ENCODE measurements around the gene MST1. TPM values are rescaled to one million over a fixed set of nuclear protein-coding genes. Genes with fewer than 3 reads are reported as not detected.
"Not testable (repeated sequence)": the region's sequence is repeated elsewhere in the genome, so short reads cannot be mapped to it uniquely, and the experiment has no call there.

Gene MST1
- total and polyA plus RNA-seq, 2 of the 8 experiments (the other 6 are each of a cell fraction or from before 2014, with no cell fraction given), result 6.2 to 9.5 TPM

DNA sequence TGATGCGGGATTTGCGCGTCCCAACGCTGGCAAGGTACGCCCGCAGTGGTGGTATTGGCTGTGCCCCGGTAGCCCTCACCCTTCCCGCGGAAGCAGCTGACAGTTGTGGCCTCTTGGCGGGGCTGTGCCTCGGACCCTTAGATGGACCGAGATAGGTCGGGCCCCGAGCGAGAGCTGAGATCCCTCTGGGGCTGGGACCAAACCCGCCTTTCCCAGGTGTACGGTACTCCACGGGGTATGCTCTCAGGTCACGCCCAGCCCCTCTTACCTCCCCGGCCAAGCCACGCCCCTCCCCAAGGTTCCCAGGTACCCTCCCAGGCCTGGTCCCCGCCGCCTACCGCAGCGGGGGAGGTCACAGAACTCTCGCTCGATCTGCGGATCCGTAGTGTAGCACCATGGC, 2.9 kb downstream of the MST1 start:
- H2BK12ac ChIP-seq (ENCODE audit: low read depth, low read length); H3K4ac ChIP-seq (replicated peaks; ENCODE audit: insufficient read length, low read depth, low read length); H4K91ac ChIP-seq (replicated peaks; ENCODE audit: insufficient read length, low read length); H4K5ac ChIP-seq (ENCODE audit: insufficient read length, low read depth, low read length); H3K23ac ChIP-seq (ENCODE audit: insufficient read length); H3K14ac ChIP-seq (ENCODE audit: insufficient read length); FAIRE-seq; H3K79me2 ChIP-seq (ENCODE audit: control insufficient read depth in 1 of 2, insufficient read depth in 2 of 2, low read length in 2 of 2); H2AK5ac ChIP-seq (ENCODE audit: low read depth, low read length); H2BK5ac ChIP-seq (ENCODE audit: low read depth, low read length); H2BK20ac ChIP-seq (ENCODE audit: low read length); H2AFZ ChIP-seq (ENCODE audit: low read length); H3K9ac ChIP-seq (replicated peaks in 1 of 4; ENCODE audit: extremely low read depth in 1 of 4, low read depth in 3 of 4, low read length in 3 of 4); H4K20me1 ChIP-seq (replicated peaks in 1 of 2; ENCODE audit: control insufficient read depth in 1 of 2, insufficient read depth in 2 of 2, low read length in 2 of 2); H3K79me1 ChIP-seq (ENCODE audit: low read depth, low read length); H3K18ac ChIP-seq (ENCODE audit: extremely low read depth, low read length); H3K27me3 ChIP-seq (replicated peaks in 1 of 4; ENCODE audit: control insufficient read depth in 3 of 4, extremely low read depth in 1 of 4, insufficient read depth in 3 of 4, low read length in 3 of 4); H3K9me3 ChIP-seq (ENCODE audit: insufficient read depth in 2 of 2, low read depth in 1 of 2, low read length in 1 of 2); H2BK120ac ChIP-seq (replicated peaks; ENCODE audit: low read depth, low read length); CTCF ChIA-PET (ENCODE audit: partially characterized antibody); H2BK15ac ChIP-seq (ENCODE audit: low read length); H3K4me1 ChIP-seq (replicated peaks in 1 of 4; ENCODE audit: control insufficient read depth in 3 of 4, insufficient read depth in 4 of 4, low read length in 3 of 4); H3K56ac ChIP-seq (replicated peaks; ENCODE audit: insufficient read length, low read depth, low read length): not testable (repeated sequence)
- H3K27ac ChIP-seq (ENCODE audit: low read depth, low read length), result 0 out of 2 replicates have a peak overlapping the region, but pooled peaks have one; percentile 58
- peaks cover 18 to 26% (median 25%) of the 10 kb centered on the region in 4 experiments for H3K36me3 ChIP-seq (ENCODE audit: control insufficient read depth in 2 of 4, insufficient read depth in 4 of 4, low read length in 3 of 4)
- TF ChIP-seq KDM4A (IDR thresholded peaks at IDR 0.05; ENCODE audit: low read depth, low read length, severe bottlenecking) (peak; percentile 35), SIN3A (conservative IDR thresholded peaks at IDR 0.05 in 1 of 2, IDR thresholded peaks at IDR 0.05 in 1 of 2; ENCODE audit: low read depth in 1 of 2, low read length in 2 of 2) (0 out of 4 replicates have a peak, but pooled peaks of 1 of the 2 experiments have one; percentile 42), TBP (IDR thresholded peaks at IDR 0.05; ENCODE audit: low read depth, low read length) (0 out of 2 replicates have a peak, but pooled peaks have one; percentile 31)
- 1% methylated on average over 24 of the region's 29 CpGs; no CpG with 5 or more reads in 1 of the 2 experiments for WGBS, 2 experiments (ENCODE audit: extremely low coverage in 1 of 2, insufficient coverage in 1 of 2, insufficient read length in 1 of 2, insufficient replicate concordance in 2 of 2, low coverage in 1 of 2, low lambda C conversion rate in 2 of 2, missing lambda C conversion rate in 1 of 2)
- H3K4me2 ChIP-seq (ENCODE audit: insufficient read depth in 1 of 2, low read depth in 2 of 2, low read length in 2 of 2), result peak overlapping the region; percentile 77 to 99
- peak; percentile 58 to 91 for DNase-seq (ENCODE audit: low read depth in 1 of 2, low spot score in 2 of 2)
- peak overlapping the region; percentile 35; the same call in 1 of the 2 replicates for H4K8ac ChIP-seq (ENCODE audit: extremely low read depth, insufficient read depth, low read length)
- H3K23me2 ChIP-seq (ENCODE audit: low read depth, low read length), result peaks cover 14% of the 10 kb centered on the region
- POLR2A ChIA-PET (ENCODE audit: partially characterized antibody), result interaction anchor here (0.7 kb wide), 1 partner anchor 20 kb away, joined by 3 read pairs; no protein-coding TSS in a partner anchor
- peak overlapping the region; percentile 49 to 74 (median 52) for H3K4me3 ChIP-seq (ENCODE audit: extremely low read depth in 1 of 4, insufficient read depth in 2 of 4, low read depth in 3 of 4, low read length in 4 of 4)
